H1 (cell line): ENCODE data around the gene C19orf85. TPM values are rescaled to one million over a fixed set of nuclear protein-coding genes. Genes with fewer than 3 reads are reported as not detected.

Experiments
- CTCF ChIA-PET: fragments of 300-600 bp; sonication (Branson Sonifier 250); formaldehyde crosslinking; loops from one replicate; lab custom pipeline; 2021; ENCODE audit not compliant: partially characterized antibody; lab: Charles Lee
- POLR2A ChIA-PET: fragments of 300-600 bp; sonication (Branson Sonifier 250); formaldehyde crosslinking; loops from one replicate; lab custom pipeline; 2021; ENCODE audit warnings: inconsistent platforms; ENCODE audit not compliant: partially characterized antibody; lab: Charles Lee
- DNase-seq, 2 experiments: peaks; one replicate each; pipeline versions ENCODE4 v3.0.0 to v3.0.0-alpha.2; 2010 to 2022; ENCODE audit warnings: low spot score in 2 of 2, low read depth in 1 of 2, mixed read lengths in 1 of 2
- FAIRE-seq: peaks from 2 replicates; lab custom pipeline; 2011; peaks lifted over from hg19 to GRCh38; lab: Jason Lieb, UNC
- H2AFZ ChIP-seq: 2 replicates; pipeline ENCODE4 v1.8.1; 2012; ENCODE audit warnings: low read length, inconsistent platforms
- H2AK5ac ChIP-seq: 2 replicates; pipeline ENCODE4 v1.6.1; 2013; ENCODE audit warnings: low read depth, low read length
- H2BK120ac ChIP-seq: replicated peaks from 2 replicates; pipeline ENCODE3; 2013; ENCODE audit warnings: low read depth, low read length, inconsistent platforms
- H2BK12ac ChIP-seq: 2 replicates; pipeline ENCODE4 v1.6.1; 2013; ENCODE audit warnings: low read depth, low read length
- H2BK15ac ChIP-seq: 2 replicates; pipeline ENCODE4 v1.6.1; 2013; ENCODE audit warnings: low read length
- H2BK20ac ChIP-seq: 2 replicates; pipeline ENCODE4 v1.6.1; 2013; ENCODE audit warnings: low read length
- H2BK5ac ChIP-seq: 2 replicates; pipeline ENCODE4 v1.6.1; 2013; ENCODE audit warnings: low read depth, low read length
- H3K14ac ChIP-seq: 2 replicates; pipeline ENCODE4 v1.6.1; 2013; ENCODE audit warnings: inconsistent platforms; ENCODE audit not compliant: insufficient read length
- H3K18ac ChIP-seq: 2 replicates; pipeline ENCODE4 v1.6.1; 2013; ENCODE audit warnings: low read length; ENCODE audit errors: extremely low read depth
- H3K23ac ChIP-seq: 2 replicates; pipeline ENCODE4 v1.6.1; 2013; ENCODE audit warnings: inconsistent platforms; ENCODE audit not compliant: insufficient read length
- H3K23me2 ChIP-seq: 2 replicates; pipeline ENCODE4 v1.6.1; 2013; ENCODE audit warnings: low read depth, low read length
- H3K27ac ChIP-seq: 2 replicates; pipeline ENCODE4 v1.6.1; 2011; ENCODE audit warnings: low read depth, low read length, inconsistent platforms
- H3K27me3 ChIP-seq, 4 experiments: replicated peaks in 1 of 4; 1 replicate in 1 of 4; 2 replicates in 3 of 4; pipeline versions ENCODE4 v1.6.1 to v1.8.1; 2011 to 2013; ENCODE audit warnings: low read length in 3 of 4, mild to moderate bottlenecking in 3 of 4, inconsistent platforms in 2 of 4, mixed read lengths in 2 of 4, moderate library complexity in 1 of 4; ENCODE audit not compliant: control insufficient read depth in 3 of 4, insufficient read depth in 3 of 4; ENCODE audit errors: extremely low read depth in 1 of 4
- H3K36me3 ChIP-seq, 4 experiments: 2 replicates each; pipeline versions ENCODE4 v1.6.1 to v1.8.1; 2011 to 2013; ENCODE audit warnings: mild to moderate bottlenecking in 4 of 4, low read length in 3 of 4, moderate library complexity in 2 of 4, control low read depth in 1 of 4, inconsistent platforms in 1 of 4; ENCODE audit not compliant: insufficient read depth in 4 of 4, control insufficient read depth in 2 of 4
- H3K4ac ChIP-seq: replicated peaks from 2 replicates; pipeline ENCODE3; 2013; ENCODE audit warnings: low read length, low read depth, mixed read lengths, inconsistent platforms; ENCODE audit not compliant: insufficient read length
- H3K4me1 ChIP-seq, 4 experiments: replicated peaks in 1 of 4; 1 replicate in 1 of 4; 2 replicates in 3 of 4; pipeline versions ENCODE4 v1.6.1 to v1.8.1; 2011 to 2013; ENCODE audit warnings: low read length in 3 of 4, inconsistent platforms in 2 of 4, mixed read lengths in 1 of 4; ENCODE audit not compliant: insufficient read depth in 4 of 4, control insufficient read depth in 3 of 4
- H3K4me2 ChIP-seq, 2 experiments: 2 replicates each; pipeline versions ENCODE4 v1.6.1 to v1.8.1; 2011 to 2013; ENCODE audit warnings: low read depth in 2 of 2, low read length in 2 of 2, control low read depth in 1 of 2, inconsistent platforms in 1 of 2, mild to moderate bottlenecking in 1 of 2; ENCODE audit not compliant: insufficient read depth in 1 of 2
- H3K4me3 ChIP-seq, 4 experiments: fragments of 200-600, 300-600 bp in 1 of 4; sonication (generic), shearing (Covaris generic), sonication (Bioruptor Twin) in 1 of 4; 2 replicates each; pipeline versions ENCODE4 v1.5.1 to v1.8.1; 2011 to 2016; ENCODE audit warnings: low read length in 4 of 4, low read depth in 3 of 4, control low read depth in 2 of 4, inconsistent platforms in 2 of 4, mild to moderate bottlenecking in 2 of 4, mixed read lengths in 1 of 4, moderate library complexity in 1 of 4; ENCODE audit not compliant: insufficient read depth in 2 of 4; ENCODE audit errors: extremely low read depth in 1 of 4
- H3K56ac ChIP-seq: replicated peaks from 2 replicates; pipeline ENCODE3; 2013; ENCODE audit warnings: low read depth, mild to moderate bottlenecking, mixed read lengths, low read length, inconsistent platforms; ENCODE audit not compliant: insufficient read length
- H3K79me1 ChIP-seq: 2 replicates; pipeline ENCODE4 v1.6.1; 2013; ENCODE audit warnings: low read depth, low read length, control low read depth
- H3K79me2 ChIP-seq, 2 experiments: 2 replicates each; pipeline versions ENCODE4 v1.6.1 to v1.8.1; 2012 to 2013; ENCODE audit warnings: low read length in 2 of 2, mild to moderate bottlenecking in 2 of 2, inconsistent platforms in 1 of 2; ENCODE audit not compliant: insufficient read depth in 2 of 2, control insufficient read depth in 1 of 2
- H3K9ac ChIP-seq, 4 experiments: replicated peaks in 1 of 4; 1 replicate in 1 of 4; 2 replicates in 3 of 4; pipeline versions ENCODE4 v1.6.1 to v1.8.1; 2011 to 2013; ENCODE audit warnings: low read depth in 3 of 4, low read length in 3 of 4, control low read depth in 2 of 4, mild to moderate bottlenecking in 2 of 4, moderate library complexity in 2 of 4, inconsistent platforms in 1 of 4; ENCODE audit errors: extremely low read depth in 1 of 4
- H3K9me3 ChIP-seq, 2 experiments: 2 replicates each; pipeline versions ENCODE4 v1.6.1 to v1.8.1; 2012 to 2013; ENCODE audit warnings: mild to moderate bottlenecking in 2 of 2, moderate library complexity in 2 of 2, control low read depth in 1 of 2, inconsistent platforms in 1 of 2, low read depth in 1 of 2, low read length in 1 of 2, mixed read lengths in 1 of 2; ENCODE audit not compliant: insufficient read depth in 2 of 2
- H4K20me1 ChIP-seq, 2 experiments: replicated peaks in 1 of 2; 2 replicates each; pipeline versions ENCODE3 to v1.8.1; 2011 to 2013; ENCODE audit warnings: inconsistent platforms in 2 of 2, low read length in 2 of 2, mild to moderate bottlenecking in 1 of 2; ENCODE audit not compliant: insufficient read depth in 2 of 2, control insufficient read depth in 1 of 2
- H4K5ac ChIP-seq: 2 replicates; pipeline ENCODE4 v1.6.1; 2013; ENCODE audit warnings: low read length, low read depth, mixed read lengths, inconsistent platforms; ENCODE audit not compliant: insufficient read length
- H4K8ac ChIP-seq: 2 replicates; pipeline ENCODE4 v1.8.0; 2013; ENCODE audit warnings: mild to moderate bottlenecking, moderate library complexity, low read length, inconsistent platforms; ENCODE audit not compliant: insufficient read depth; ENCODE audit errors: extremely low read depth
- H4K91ac ChIP-seq: replicated peaks from 2 replicates; pipeline ENCODE3; 2013; ENCODE audit warnings: low read length, mixed read lengths, inconsistent platforms; ENCODE audit not compliant: insufficient read length
- CEBPB ChIP-seq: IDR thresholded peaks from 2 replicates; pipeline ENCODE4 v1.6.1; 2012; ENCODE audit warnings: low read depth, low read length
- TAF1 ChIP-seq: IDR thresholded peaks from 2 replicates; pipeline ENCODE4 v1.6.1; 2011; ENCODE audit warnings: mild to moderate bottlenecking, low read depth, low read length
- WGBS, 2 experiments: shearing (Covaris generic) in 1 of 2; methylation state at CpG; one replicate each; pipeline versions ENCODE4 v1.1.6 to v1.1.7; 2013 to 2015; ENCODE audit warnings: low lambda C conversion rate in 2 of 2, mixed read lengths in 2 of 2, inconsistent platforms in 1 of 2, low coverage in 1 of 2, missing lambda C conversion rate in 1 of 2; ENCODE audit not compliant: insufficient replicate concordance in 2 of 2, insufficient coverage in 1 of 2, insufficient read length in 1 of 2; ENCODE audit errors: extremely low coverage in 1 of 2, missing lambda C conversion rate in 1 of 2; 5-methylcytosine and 5-hydroxymethylcytosine counted together
- polyA plus RNA-seq, 7 experiments: library from polyadenylated mRNA; depleted of rRNA in 3 of 7; stranded (reverse) in 5 of 7; unstranded in 2 of 7; fragments of >200 nt in 5 of 7; fragments of 200-250 nt in 2 of 7; gene quantifications; 1 replicate in 5 of 7; 2 replicates in 1 of 7; 4 replicates in 1 of 7; pipeline versions ENCODE4 v1.2.1 to v1.2.3, GENCODE V29; 2011 to 2013; ENCODE audit warnings: missing spikeins in 2 of 7, mixed read lengths in 2 of 7
- total RNA-seq: library from RNA; stranded (reverse); fragmentation: NEBNext Ultra II Directional; extraction: Animal tissue kit (Norgen Biotek cat#: 25700); gene quantifications from 2 replicates; pipeline ENCODE4 v1.2.1, GENCODE V29; 2021

Gene C19orf85
- total and polyA plus RNA-seq, 2 of the 8 experiments (the other 6 are each of a cell fraction or from before 2014, with no cell fraction given) = 2.2 to 3.2 TPM

- Histone ChIP-seq H3K4ac (no peak overlapping the region), H3K14ac (no peak overlapping the region)
- WGBS, 2 experiments = 84% methylated on average over 5 of the region's 5 CpGs; no CpG with 5 or more reads in 1 of the 2 experiments
Measured at GRCh38 chr19:55419103-55419502, 45.4 kb downstream of the C19orf85 start.

More at GRCh38 chr19:55419103-55419502, 45.4 kb downstream of the C19orf85 start:
- H3K36me3 ChIP-seq = no peaks in the 10 kb centered on the region
- H3K4me1 ChIP-seq = peaks cover 0 to 2% (median 0%) of the 10 kb centered on the region in 4 experiments; a peak in 1 of 7 replicates
- H4K20me1 ChIP-seq = no peaks in the 10 kb centered on the region
- H3K23me2 ChIP-seq = no peaks in the 10 kb centered on the region
- H4K91ac ChIP-seq = no peak overlapping the region
- H2BK12ac ChIP-seq = no peak overlapping the region
- no peak overlapping the region for H2BK20ac ChIP-seq
- no peak overlapping the region for H3K23ac ChIP-seq
- ChIA-PET CTCF (interaction anchor here (0.6 to 4.3 kb wide), 30 partner anchors 9 to 500 kb away, joined by 3 to 17 read pairs (median 5); partner anchors contain the start of gene SHISA7), POLR2A (interaction anchor here (0.9 to 34.6 kb wide), 5 partner anchors 10 to 70 kb away, joined by 3 to 874 read pairs (median 4); partner anchors contain the start of genes RPL28, TMEM238 and UBE2S)
- H3K18ac ChIP-seq = no peak overlapping the region
- no peak for TF ChIP-seq TAF1
- TF ChIP-seq CEBPB = no peak
- H4K8ac ChIP-seq = no peak overlapping the region
- H3K4me3 ChIP-seq = no peak overlapping the region
- H2BK120ac ChIP-seq = no peak overlapping the region
- no peaks in the 10 kb centered on the region for H3K79me1 ChIP-seq
- H3K4me2 ChIP-seq = no peak overlapping the region
- H3K27ac ChIP-seq = no peak overlapping the region
- no peak overlapping the region for H3K56ac ChIP-seq
- H2AK5ac ChIP-seq = peak overlapping the region; percentile 65; the same call in 1 of the 2 replicates
- no peak overlapping the region for H2BK15ac ChIP-seq
- DNase-seq = no peak
- no peaks in the 10 kb centered on the region for H3K79me2 ChIP-seq
- H2BK5ac ChIP-seq = no peak overlapping the region
- H3K9me3 ChIP-seq = no peaks in the 10 kb centered on the region; a peak in 1 of 4 replicates
- no peak overlapping the region for H3K9ac ChIP-seq
- no peak overlapping the region for H4K5ac ChIP-seq
- peaks cover 0 to 9% (median 2%) of the 10 kb centered on the region in 4 experiments; a peak in 2 of 7 replicates for H3K27me3 ChIP-seq
- no peak overlapping the region for H2AFZ ChIP-seq
- FAIRE-seq = no peak
